Stimulated activated CD4-positive, alpha-beta T cell treated with anti-CD3 and anti-CD28 coated beads, Interleukin-4, amount 100 ng/mL, for 48 hours (primary cell): Measurements from ENCODE around the gene NQO2.
"Not testable (repeated sequence)": the region's sequence is repeated elsewhere in the genome, so short reads cannot be mapped to it uniquely, and the experiment has no call there.

Experiments used
- DNase-seq, 2 donors: peaks; one replicate each; pipeline ENCODE4 v3.0.0-alpha.2; 2020; ENCODE audit warnings: low read depth in 2 of 2

NQO2 gene

DNA sequence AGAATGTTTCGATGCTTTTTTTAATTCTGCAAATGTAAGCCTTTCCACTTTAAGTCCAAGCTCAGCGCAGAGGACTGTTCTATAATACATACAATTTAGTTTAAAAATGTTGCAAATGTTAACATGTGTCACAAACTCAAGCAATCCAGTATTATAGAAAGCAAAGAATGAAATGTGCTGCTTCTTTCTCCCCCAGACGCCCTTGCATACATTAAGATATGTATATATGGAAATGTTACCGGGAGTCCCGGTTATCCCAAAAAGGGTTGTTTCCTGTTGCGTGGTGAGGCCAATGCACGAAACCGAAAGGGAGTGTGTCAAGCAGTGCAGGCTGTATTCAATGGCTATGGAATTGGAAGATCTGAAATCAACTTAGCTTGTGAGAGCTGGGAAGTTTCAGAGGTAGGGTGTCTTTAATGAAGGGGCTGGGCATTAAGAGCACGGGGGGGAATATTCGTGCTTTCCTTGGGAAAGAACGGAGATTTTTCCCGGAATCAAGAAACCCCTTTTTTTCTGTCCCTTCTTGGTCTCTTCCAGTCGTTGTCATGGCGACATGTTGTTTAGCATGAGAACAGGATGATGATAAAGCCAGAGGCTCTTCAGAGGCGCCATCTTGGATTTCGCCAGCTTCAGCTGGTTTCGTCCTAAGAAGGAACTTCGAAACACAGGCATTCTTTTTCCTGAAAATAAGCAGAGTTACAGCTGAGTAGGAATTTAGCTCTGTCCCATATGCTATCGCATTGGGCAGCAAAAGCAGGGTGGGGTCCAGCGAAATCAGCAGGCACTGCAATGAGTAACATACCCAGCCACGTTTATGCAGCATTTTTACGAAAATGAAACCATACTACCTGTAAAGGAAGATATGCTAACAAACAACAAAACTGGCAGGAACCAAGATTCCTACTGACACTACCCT, 10.1 kb upstream of the NQO2 start:
- peak; percentile 45 to 61 for DNase-seq

DNA sequence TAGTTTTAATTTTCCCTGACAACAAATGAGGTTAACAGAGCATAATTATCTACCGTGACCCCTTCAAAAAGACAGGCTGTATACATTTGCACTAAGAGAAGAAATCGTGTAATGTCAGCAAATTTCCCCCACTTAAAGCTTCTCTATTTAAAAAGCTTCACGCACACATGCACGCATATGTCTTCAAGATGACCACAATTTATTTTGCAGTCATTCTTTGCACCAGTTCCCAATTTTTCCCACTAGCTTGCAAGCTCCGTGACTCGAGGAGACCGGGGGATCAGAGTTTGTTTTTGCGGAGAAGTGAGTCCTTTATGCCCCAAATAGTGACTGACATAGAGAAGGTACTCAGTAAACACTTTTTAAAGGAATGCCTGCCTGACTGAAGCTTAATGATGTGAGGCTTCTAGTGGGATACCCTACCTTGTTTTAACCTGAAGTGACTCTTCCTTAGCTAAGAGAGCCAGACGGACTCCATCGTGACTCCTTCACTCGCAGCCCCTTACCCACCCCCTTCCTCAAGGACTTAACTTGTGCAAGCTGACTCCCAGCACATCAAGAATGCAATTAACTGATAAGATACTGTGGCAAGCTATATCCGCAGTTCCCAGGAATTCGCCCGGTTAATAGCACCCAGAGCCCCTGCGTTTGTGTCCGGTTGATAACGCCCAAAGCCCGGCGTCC, 9.3 kb upstream of the NQO2 start:
- DNase-seq: no peak

DNA sequence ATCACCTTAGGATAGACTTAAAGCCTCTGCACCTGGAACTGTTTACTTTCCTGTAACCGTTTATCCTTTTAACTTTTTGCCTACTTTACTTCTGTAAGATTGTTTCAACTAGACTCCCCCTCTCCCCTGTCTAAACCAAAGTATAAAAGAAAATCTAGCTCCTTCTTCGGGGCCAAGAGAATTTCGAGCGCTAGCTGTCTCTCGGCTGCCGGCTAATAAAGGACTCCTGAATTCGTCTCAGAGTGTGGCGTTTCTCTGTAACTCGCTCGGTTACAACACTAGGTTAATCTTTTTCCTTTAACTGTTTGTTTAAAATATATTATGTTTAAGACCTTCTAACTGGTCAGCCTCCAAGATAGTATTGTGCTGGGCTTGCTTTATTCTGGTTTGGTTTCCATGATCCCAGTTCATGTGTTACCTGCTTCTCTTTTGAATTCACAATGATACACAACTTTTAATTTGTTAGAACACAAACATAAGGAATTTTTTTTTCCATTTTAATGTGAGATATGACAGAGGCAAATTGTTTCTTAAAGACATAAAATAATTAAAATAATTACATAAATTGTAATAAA, 8.7 kb upstream of the NQO2 start:
- no peak for DNase-seq

DNA sequence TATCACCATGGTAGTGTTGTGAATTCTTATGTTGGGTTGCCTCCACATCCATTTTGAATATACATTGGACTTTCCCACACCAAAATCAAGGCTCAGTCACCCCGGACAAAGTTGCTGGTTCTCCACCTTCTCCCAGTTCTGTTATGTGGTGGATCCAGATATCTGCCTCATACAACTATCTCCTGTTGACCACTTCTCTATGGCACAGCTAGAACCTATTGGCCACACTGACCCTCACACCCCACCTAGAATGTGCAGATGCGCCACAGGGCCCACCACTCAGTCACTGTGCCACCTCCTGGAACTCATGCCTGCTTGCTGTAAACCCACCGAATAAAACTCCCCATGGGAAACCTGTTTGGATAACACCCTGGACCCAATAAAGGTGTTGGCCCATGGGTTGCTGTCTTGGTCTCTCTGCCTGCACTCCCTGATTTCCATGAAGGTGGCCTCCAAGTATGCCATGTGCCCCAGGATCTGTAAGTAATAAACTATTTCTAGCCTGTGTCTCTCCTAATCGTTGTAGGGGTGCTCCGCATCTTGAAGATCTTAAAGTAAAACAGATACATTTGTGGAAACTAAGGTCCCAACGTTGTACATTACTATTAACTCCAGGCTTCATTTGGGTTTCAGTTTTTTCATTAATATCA, 7.2 kb upstream of the NQO2 start:
- no peak for DNase-seq

DNA sequence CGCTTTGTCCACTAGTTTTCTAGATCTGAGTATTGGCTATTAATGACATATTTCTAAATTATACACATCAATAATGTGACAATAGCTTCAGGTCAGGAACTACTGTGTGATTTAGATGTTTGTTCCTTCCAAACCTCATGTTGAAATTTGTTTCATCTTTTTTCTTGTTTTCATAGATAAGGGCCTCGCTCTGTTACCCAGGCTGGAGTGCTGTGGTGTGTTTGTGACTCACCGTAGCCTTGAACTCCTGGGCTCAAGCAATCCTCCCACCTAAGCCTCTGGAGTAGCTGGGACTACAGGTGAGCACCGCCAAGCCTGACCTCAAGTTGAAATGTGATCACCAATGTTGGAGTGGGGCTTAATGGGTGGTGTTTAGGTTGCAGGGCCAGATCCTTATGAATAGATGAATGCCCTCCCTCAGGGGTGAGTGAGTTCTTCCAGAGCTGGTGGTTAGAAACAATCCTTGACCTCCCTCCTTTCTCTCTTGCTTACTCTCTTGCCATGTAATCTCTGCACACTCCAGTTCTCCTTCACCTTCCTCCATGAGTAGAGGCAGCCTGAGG, 5.9 kb upstream of the NQO2 start:
- no peak for DNase-seq

DNA sequence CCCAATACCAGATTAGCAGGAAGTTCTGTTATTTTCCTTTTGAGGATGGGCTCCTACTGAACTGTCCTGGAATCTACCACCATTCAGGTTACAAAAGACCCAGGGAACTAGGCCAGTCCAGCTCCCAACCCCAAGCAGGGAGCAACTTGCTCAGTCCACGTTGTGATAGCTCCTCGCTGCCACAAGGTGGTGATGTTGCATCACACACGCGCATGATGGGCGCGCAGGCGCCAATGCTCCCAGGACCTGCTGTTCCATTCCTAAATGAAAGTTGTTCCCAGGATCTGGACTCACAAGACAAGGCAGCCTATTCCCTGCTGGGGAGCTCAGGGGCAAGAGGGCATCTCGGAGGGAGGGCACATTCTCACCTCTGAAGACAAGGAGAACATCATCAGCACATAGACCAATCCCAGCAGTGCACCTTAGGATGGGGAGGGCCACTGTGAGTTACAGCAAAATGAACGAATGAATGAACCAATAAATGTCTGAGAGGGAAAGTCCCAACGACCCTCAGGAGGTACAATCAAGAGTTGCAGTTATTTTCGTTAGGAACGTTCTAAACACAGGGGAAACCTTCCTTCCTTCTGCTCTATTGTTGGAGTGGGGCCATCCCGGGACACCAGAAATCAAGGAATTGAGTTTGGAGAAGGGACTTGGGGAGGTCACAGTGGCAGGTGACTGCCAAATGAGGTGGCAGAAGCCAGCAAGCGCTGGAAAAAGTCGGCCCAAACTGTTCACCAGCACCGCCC, 1.3 kb upstream of the NQO2 start:
- peak in 1 of 2 donors; percentile 13 for DNase-seq

DNA sequence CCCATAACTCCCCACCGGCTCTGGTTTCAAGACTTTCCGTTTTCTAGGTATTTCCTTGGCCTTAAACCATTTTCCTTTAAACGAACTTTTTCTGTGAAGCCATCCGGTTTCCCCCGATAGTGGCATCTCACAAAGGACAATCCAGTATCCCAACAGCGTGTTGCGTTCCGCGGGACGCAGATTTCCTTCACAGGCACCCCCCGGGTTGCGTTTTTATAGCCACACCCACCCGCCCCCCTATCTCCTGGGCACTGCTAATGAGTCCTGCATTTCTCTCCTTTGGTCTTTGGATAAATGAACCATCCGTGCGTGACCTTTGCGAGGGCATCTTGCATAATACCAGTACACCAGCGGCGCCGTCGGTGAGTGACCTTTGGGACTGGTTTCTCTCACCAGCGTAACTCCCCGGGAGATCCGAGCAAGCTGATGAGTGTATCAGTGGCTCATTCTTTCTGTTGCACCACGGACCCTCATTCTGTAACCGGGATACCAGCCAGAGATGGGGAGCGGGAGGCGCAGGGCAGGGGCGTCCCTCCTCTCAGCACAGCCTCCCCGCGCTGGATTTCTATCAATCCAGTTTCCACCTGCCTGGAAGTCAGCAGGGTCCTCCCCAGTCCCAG, 586 bp upstream of the NQO2 start:
- peak in 1 of 2 donors; percentile 47 for DNase-seq

DNA sequence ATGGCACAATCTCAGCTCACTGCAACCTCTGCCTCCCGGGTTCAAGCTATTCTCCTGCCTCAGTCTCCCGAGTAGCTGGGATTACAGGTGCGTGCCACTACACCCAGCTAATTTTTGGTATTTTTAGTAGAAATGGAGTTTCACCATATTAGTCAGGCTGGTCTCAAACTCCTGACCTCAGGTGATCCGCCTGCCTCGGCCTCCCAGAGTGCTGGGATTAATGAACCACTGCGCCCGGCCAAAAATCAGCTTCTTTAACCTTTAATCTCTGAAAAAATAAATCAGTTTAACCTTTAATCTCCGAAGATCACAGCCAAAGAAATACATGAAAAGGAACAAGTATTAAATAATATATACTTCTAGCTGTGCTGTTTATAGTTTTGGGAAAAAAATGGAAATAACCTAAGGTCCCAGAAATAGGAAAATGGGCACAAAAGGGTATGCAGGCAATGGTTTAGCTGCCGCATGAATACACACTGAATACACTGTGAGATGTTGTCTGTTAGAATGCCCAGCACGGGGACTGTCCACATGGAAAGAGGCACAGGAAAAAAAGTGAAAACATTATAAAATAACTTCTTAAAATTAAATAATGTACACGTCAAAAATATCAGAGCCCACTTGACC, 1.6 kb downstream of the NQO2 start:
- DNase-seq: no peak

DNA sequence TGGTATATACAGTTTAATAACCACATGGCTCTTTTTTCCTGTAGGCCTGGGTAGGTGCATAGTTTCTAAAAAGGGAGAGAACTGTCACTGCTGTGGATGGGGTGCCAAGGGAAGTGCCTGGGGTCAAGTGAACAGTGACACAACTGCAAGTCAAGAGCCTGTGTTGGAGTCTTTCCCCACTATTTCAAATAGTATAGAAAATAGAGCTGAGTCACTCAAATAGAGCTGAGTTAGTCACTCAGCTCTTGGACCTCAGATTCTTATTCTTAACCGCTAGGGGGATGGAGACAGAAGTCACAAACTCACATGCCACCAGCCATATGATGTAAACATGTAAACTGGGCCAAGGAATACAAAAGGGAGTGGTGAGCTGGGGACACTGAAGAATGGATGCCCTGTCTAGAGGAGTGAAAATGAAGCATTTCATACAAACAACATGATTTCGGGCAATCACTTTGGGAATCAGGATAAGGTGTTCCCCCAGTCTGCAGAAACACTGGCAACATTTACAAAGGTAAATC, 2.1 kb downstream of the NQO2 start:
- no peak for DNase-seq

DNA sequence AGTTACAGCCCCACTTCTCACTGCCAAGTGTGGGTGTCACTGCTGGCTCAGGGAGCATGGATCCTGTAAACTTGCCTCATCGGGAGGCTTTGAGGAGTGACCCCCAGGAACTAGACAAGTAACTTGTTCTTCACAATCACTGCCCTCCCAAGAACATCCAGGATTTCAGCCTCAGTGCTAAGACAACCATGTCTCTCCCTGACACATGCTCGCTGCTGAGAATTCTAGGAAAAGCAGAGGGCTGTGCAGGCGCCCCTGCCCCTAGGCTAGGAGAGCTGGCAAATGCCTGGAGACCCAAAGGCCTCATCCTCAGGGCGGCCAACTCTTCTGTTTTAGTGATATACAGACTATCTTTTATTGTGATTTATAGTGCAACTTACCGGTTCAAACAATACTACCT, 3.5 kb downstream of the NQO2 start:
- DNase-seq: not testable (repeated sequence)

DNA sequence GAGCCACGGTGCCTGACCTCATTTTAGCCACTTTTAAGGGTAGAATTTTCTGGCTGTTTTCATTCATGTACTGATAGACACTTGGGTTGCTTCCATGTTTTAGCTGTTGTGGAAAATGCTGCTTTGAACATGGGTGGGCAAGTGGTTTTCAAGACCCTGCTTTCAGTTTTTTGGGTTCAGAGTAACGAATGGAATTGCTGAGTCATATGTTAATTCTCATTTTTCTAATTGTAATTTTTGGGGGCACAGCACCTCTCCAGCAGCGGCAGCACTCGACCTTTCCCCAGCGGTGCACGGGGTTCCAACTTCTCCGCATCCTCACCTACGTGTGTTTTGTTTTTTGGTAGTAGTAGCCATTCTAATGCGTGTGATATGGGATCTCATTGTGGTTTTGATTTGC, 5.4 kb downstream of the NQO2 start:
- DNase-seq: no peak

DNA sequence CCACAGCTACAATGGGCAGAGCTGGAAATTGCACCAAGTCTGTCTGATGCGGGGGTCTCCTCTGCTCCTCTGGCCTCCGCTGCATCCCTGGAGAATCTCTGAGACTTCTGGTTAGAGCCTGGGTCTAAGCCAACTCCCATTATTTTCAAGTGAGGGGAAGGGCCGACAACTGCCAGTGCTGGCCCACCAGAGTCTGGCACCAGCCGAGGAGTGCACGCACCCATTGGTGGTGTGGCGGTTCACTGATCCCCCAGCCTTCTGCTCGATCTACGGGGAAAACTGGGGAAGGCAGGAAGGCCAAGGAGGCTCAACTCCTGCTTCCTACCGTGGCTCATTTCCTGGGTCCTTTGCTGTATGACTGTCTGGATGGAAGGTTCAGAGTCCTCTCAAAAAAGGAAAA, 6.2 kb downstream of the NQO2 start:
- DNase-seq: no peak

DNA sequence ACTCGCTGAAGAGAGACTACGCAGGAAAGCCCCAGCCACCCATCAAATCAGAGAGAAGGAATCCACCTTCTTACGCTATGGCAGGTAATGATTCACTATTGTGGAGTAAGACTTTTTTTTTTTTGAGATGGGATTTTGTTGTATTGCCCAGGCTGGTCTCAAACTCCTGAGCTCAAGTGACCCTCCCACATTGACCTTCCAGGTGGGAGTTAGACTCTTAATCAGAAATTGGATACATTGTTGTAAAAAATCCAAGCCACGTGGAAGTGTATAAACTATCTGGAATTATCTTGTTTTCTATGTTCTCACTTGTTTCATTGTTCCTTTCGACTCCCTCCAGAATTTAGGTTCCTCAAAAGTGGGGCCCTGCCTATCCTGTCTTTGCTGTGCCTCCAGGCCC, 6.8 kb downstream of the NQO2 start:
- no peak for DNase-seq

DNA sequence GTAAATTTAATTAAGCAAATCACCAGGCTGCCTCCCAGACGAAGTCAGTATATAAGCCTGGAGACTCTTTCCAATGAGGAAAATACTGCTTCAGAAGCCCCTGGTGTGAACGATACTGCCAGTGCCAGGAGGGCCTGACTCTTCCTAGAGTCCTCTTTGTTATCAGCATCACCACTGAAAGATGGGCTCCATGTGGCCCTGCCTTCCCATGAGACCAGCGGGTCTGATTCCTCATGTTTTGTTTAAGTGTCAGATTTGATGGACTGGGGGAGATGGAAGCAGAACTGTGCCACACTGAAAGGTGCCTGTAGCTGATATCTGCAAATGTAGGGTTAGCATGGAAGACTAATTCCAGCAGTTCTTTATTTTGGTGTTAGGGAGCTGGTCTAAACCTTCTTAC, 7.9 kb downstream of the NQO2 start:
- no peak for DNase-seq

DNA sequence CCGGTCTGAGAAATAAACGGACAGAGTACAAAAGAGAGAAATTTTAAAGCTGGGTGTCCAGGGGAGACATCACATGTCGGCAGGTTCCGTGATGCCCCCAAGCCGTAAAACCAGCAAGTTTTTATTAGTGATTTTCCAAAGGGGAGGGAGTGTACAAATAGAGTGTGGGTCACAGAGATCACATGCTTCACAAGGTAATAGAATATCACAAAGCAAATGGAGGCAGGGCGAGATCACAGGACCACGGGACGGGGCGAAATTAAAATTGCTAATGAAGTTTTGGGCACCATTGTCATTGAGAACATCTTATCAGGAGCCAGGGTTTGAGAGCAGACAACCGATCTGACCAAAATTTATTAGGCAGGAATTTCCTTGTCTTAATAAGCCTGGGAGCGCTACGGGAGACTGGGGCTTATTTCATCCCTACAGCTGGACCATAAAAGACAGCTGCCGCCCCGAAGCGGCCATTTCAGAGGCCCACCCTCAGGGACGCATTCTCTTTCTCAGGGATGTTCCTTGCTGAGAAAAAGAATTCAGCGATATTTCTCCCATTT, 9.1 kb downstream of the NQO2 start:
- DNase-seq: not testable (repeated sequence)

DNA sequence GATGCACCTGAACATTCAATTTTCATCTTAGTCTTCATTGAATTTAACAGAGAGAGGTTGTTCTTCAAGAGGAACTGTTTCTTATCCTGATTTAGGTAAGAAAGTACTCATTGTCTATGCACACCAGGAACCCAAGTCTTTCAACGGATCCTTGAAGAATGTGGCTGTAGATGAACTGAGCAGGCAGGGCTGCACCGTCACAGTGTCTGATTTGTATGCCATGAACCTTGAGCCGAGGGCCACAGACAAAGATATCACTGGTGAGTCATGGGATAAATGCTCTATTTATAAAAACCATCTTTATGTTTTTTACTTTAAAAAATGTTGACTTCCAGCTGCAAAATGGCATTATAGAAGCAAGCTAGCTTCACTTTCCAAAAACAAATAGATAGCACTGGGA, 10.2 kb downstream of the NQO2 start:
- DNase-seq: no peak

DNA sequence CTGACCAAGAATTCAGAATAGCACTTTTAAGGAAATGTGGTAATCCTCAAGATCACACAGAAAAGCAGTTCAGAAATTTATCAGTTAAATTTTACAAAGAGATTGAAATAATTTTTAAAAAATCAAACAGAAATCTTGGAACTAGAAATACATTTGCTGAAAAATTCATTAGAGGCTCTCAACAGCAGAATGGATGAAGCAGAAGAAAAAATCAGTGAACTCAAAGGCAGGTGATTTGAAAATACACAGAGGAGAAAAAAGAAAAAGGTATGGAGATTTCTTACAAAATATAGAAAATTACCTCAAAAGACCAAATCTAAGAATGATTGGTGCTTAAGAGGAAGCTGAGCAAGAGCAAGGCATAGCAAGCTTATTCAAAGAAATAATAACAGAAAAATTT, 11.5 kb downstream of the NQO2 start:
- no peak for DNase-seq

DNA sequence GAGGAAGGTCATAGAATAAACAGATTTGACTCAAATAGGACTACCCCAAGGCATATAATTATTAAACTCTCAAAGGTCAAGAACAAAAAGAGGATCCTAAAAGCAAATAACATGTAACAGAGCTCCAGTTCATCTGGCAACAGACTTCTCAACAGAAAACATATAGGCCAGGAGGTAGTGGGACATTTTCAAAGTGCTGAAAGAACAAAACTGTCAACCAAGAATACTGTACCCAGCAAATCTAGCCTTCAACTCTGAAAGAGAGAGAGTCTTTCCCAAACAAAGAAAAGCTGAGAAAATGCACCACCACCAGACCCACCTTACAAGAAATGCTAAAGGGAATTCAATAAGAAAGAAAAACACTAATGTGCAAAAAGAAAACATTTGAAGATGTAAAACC, 11.9 kb downstream of the NQO2 start:
- DNase-seq: no peak

DNA sequence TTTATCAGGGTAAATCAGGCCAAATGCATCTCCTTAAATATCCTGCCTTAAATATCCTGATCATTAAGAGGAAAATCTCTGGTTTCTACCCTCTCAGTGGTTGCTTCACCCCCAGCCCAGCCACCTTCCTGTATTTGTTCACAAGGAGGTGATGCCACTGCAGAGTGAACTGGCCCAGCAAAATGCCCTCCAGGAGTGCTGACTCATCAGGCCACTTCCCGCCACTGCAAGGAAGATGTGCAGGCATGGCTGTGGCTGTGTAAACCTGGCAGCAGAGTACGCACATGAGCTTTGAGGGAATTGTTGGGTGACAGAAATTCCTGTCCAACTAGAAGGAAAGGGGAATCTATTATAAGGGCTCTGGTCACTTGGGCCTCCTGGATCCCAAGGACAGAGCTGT, 13.8 kb downstream of the NQO2 start:
- no peak for DNase-seq
